GM23248 (cell line): Measurements from ENCODE around the gene ZNF587.

Experiments used
- EZH2 ChIP-seq: fragments of 200-600 bp; sonication (generic); IDR thresholded peaks from 2 replicates; pipeline ENCODE4 v1.6.1; 2018; ENCODE audit warnings: antibody characterized with exemption, mild to moderate bottlenecking; ENCODE audit not compliant: insufficient read depth, poor library complexity, severe bottlenecking
- EZH2phosphoT487 ChIP-seq: fragments of 200-600 bp; sonication (generic); IDR thresholded peaks from 2 replicates; pipeline ENCODE4 v1.6.1; 2018; ENCODE audit warnings: antibody characterized with exemption, moderate library complexity, mild to moderate bottlenecking, low read depth; ENCODE audit not compliant: insufficient read depth

- TF ChIP-seq EZH2 (no peak), EZH2phosphoT487 (no peak)
Measured at GRCh38 chr19:57872450-57872849, 22.8 kb downstream of the ZNF587 start.
